ENCODE measurements around the gene PVR.

Gene PVR

DNA sequence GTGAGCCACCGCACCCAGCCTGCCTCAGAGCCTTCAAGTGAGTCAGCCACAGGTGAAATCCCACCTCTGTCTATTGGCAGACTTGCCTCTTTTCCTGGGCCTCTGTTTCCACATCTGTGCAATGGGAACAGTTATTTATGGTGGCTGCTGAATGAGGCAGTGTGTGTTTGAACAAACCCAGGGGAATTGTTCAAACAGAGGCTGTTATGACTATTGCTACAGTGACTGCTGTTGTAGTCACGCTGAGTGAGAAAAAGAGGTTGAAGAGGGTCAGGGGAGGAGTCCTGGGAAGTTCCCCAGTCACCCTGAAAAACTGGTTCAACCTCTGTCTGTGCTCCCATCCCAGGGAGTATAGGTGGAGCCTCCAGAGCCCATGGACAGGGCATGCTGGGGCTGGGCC is 27.7 kb downstream of the PVR start, which contains the start of gene CEACAM19 (continued):
- TF ChIP-seq, protein P1, sequence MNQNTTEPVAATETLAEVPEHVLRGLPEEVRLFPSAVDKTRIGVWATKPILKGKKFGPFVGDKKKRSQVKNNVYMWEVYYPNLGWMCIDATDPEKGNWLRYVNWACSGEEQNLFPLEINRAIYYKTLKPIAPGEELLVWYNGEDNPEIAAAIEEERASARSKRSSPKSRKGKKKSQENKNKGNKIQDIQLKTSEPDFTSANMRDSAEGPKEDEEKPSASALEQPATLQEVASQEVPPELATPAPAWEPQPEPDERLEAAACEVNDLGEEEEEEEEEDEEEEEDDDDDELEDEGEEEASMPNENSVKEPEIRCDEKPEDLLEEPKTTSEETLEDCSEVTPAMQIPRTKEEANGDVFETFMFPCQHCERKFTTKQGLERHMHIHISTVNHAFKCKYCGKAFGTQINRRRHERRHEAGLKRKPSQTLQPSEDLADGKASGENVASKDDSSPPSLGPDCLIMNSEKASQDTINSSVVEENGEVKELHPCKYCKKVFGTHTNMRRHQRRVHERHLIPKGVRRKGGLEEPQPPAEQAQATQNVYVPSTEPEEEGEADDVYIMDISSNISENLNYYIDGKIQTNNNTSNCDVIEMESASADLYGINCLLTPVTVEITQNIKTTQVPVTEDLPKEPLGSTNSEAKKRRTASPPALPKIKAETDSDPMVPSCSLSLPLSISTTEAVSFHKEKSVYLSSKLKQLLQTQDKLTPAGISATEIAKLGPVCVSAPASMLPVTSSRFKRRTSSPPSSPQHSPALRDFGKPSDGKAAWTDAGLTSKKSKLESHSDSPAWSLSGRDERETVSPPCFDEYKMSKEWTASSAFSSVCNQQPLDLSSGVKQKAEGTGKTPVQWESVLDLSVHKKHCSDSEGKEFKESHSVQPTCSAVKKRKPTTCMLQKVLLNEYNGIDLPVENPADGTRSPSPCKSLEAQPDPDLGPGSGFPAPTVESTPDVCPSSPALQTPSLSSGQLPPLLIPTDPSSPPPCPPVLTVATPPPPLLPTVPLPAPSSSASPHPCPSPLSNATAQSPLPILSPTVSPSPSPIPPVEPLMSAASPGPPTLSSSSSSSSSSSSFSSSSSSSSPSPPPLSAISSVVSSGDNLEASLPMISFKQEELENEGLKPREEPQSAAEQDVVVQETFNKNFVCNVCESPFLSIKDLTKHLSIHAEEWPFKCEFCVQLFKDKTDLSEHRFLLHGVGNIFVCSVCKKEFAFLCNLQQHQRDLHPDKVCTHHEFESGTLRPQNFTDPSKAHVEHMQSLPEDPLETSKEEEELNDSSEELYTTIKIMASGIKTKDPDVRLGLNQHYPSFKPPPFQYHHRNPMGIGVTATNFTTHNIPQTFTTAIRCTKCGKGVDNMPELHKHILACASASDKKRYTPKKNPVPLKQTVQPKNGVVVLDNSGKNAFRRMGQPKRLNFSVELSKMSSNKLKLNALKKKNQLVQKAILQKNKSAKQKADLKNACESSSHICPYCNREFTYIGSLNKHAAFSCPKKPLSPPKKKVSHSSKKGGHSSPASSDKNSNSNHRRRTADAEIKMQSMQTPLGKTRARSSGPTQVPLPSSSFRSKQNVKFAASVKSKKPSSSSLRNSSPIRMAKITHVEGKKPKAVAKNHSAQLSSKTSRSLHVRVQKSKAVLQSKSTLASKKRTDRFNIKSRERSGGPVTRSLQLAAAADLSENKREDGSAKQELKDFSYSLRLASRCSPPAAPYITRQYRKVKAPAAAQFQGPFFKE (tag by site-specific recombination; IDR thresholded peaks at IDR 0.05; ENCODE audit: borderline replicate concordance) = no peak
- TF ChIP-seq, protein P2, sequence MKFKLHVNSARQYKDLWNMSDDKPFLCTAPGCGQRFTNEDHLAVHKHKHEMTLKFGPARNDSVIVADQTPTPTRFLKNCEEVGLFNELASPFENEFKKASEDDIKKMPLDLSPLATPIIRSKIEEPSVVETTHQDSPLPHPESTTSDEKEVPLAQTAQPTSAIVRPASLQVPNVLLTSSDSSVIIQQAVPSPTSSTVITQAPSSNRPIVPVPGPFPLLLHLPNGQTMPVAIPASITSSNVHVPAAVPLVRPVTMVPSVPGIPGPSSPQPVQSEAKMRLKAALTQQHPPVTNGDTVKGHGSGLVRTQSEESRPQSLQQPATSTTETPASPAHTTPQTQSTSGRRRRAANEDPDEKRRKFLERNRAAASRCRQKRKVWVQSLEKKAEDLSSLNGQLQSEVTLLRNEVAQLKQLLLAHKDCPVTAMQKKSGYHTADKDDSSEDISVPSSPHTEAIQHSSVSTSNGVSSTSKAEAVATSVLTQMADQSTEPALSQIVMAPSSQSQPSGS (tag by site-specific recombination; IDR thresholded peaks at IDR 0.05; ENCODE audit: low read depth) = no peak
- TF ChIP-seq ZNF76 (tag by site-specific recombination; IDR thresholded peaks at IDR 0.05; ENCODE audit: borderline replicate concordance, low read depth) (no peak), HOXA7 (CRISPR knock-in tag; IDR thresholded peaks at IDR 0.05; ENCODE audit: borderline replicate concordance) (no peak)

DNA sequence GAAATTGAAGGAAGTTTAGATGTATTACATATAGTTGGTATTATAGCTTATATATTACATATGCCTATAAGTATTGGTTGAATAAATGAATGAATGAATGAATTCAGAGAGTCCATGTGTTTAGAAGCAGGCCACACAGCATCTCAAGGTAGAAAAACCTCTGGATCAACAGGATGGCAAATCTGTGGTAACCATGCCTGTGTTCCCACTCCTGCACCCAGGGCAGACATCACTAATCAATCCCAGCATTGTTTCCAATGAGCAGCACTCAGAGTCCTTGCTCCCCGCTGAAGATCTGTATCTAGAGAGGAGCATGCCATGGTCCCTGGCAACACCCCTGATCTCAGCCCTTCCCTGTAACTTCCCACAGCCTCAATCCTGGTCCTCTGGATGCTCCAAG is 28.5 kb downstream of the PVR start:
- CTCF ChIA-PET = interaction anchor here (0.6 to 1.1 kb wide), 3 partner anchors 14 to 74 kb away, joined by 3 to 8 read pairs (median 4); no protein-coding TSS in a partner anchor
- Histone ChIP-seq H3K9me3 (ENCODE audit: control insufficient read depth, insufficient read depth, low read depth, low read length) (no peaks in the 10 kb centered on the region), H3K4me1 (ENCODE audit: control insufficient read depth, insufficient read depth, low read length) (0 out of 2 replicates have a peak, but pooled peaks cover 2% of the 10 kb centered on the region), H3K36me3 (ENCODE audit: control insufficient read depth in 2 of 2, insufficient read depth in 1 of 2, low read length in 2 of 2) (no peaks in the 10 kb centered on the region; a peak in 1 of 3 replicates), H3K4me3 (ENCODE audit: low read depth, low read length) (no peak overlapping the region), H3K27ac (ENCODE audit: extremely low read depth, low read depth, low read length) (no peak overlapping the region)
- TF ChIP-seq, protein P3, sequence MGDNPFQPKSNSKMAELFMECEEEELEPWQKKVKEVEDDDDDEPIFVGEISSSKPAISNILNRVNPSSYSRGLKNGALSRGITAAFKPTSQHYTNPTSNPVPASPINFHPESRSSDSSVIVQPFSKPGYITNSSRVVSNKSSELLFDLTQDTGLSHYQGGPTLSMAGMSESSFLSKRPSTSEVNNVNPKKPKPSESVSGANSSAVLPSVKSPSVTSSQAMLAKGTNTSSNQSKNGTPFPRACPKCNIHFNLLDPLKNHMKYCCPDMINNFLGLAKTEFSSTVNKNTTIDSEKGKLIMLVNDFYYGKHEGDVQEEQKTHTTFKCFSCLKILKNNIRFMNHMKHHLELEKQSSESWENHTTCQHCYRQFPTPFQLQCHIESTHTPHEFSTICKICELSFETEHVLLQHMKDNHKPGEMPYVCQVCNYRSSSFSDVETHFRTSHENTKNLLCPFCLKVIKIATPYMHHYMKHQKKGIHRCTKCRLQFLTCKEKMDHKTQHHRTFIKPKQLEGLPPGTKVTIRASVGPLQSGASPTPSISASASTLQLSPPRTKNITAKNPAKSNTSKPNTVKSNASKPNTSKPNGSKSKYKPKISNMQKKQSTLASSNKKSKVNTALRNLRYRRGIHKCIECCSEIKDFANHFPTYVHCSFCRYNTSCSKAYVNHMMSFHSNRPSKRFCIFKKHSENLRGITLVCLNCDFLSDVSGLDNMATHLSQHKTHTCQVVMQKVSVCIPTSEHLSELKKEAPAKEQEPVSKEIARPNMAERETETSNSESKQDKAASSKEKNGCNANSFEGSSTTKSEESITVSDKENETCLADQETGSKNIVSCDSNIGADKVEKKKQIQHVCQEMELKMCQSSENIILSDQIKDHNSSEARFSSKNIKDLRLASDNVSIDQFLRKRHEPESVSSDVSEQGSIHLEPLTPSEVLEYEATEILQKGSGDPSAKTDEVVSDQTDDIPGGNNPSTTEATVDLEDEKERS (tag by site-specific recombination; IDR thresholded peaks at IDR 0.05) = 0 out of 2 replicates have a peak, but pooled peaks have one; percentile 19
- peak; percentile 83 for TF ChIP-seq ZBTB17 (tag by site-specific recombination; IDR thresholded peaks at IDR 0.05)
- TF ChIP-seq IKZF3 (tag by site-specific recombination; IDR thresholded peaks at IDR 0.05) = no peak
- TF ChIP-seq SETDB1 (IDR thresholded peaks at IDR 0.05; ENCODE audit: insufficient read length, low read length) = peak; percentile 48
- TF ChIP-seq ZNF23 (tag by site-specific recombination; IDR thresholded peaks at IDR 0.05; ENCODE audit: borderline replicate concordance) = peak; percentile 93; the same call in 1 of the 2 replicates
- TF ChIP-seq, protein P4, sequence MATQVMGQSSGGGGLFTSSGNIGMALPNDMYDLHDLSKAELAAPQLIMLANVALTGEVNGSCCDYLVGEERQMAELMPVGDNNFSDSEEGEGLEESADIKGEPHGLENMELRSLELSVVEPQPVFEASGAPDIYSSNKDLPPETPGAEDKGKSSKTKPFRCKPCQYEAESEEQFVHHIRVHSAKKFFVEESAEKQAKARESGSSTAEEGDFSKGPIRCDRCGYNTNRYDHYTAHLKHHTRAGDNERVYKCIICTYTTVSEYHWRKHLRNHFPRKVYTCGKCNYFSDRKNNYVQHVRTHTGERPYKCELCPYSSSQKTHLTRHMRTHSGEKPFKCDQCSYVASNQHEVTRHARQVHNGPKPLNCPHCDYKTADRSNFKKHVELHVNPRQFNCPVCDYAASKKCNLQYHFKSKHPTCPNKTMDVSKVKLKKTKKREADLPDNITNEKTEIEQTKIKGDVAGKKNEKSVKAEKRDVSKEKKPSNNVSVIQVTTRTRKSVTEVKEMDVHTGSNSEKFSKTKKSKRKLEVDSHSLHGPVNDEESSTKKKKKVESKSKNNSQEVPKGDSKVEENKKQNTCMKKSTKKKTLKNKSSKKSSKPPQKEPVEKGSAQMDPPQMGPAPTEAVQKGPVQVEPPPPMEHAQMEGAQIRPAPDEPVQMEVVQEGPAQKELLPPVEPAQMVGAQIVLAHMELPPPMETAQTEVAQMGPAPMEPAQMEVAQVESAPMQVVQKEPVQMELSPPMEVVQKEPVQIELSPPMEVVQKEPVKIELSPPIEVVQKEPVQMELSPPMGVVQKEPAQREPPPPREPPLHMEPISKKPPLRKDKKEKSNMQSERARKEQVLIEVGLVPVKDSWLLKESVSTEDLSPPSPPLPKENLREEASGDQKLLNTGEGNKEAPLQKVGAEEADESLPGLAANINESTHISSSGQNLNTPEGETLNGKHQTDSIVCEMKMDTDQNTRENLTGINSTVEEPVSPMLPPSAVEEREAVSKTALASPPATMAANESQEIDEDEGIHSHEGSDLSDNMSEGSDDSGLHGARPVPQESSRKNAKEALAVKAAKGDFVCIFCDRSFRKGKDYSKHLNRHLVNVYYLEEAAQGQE (tag by site-specific recombination; IDR thresholded peaks at IDR 0.05) = no peak
- POLR2A ChIA-PET = interaction anchor here (0.5 kb wide), 1 partner anchor 299 kb away, joined by 4 read pairs; no protein-coding TSS in a partner anchor

Measured in HEK293 (cell line).